NOMO-1 treated with DMSO at 0.1 percent for 48 hours (cell line): Measurements from ENCODE around the gene ABCG2.

Experiments used
- DNase-seq: peaks from one replicate; lab custom pipeline; 2025; ENCODE audit not compliant: unreplicated experiment; lab: John Stamatoyannopoulos, UW

ABCG2 gene

DNA sequence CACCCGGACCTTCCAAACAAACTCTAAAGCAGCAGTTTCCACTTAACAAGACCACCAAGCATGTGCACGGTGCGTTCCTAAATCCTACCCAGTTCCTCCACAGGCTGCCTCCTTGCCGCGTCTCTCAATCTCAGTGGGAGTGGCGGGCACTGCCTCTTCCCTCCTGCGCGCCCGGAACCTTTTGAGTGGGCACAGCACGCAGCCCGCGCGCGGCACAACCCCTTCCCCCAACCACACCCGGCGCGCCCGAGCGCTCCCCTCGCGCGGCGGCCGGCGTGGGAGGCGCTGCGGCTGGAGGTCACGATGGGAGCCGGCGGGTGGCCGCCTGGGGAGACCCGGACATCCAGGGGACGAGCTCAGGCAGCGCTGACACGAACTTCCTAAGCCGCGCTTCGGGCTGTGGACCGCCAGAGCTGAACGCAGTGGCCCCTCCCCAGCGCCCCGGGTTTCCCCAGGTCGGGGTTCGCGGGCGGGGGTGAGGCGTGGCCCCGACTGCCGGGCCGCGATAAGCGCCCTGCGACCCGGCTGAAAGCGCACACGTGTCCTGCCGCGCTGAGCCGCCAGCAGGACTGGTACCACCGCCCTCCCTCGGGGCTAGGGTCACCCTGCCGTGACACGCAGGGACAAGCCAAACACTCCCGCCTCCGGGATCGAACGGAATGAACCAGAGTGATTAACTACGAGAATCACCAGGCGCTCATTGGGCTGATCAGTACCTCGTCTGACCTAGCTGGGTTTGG lies at the start of gene ABCG2:
TSS of gene ABCG2 (minus strand) at position 151 of the 740 bp plus-strand sequence. CDS start 18,644 bp downstream, outside the sequence.
- no peak for DNase-seq

DNA sequence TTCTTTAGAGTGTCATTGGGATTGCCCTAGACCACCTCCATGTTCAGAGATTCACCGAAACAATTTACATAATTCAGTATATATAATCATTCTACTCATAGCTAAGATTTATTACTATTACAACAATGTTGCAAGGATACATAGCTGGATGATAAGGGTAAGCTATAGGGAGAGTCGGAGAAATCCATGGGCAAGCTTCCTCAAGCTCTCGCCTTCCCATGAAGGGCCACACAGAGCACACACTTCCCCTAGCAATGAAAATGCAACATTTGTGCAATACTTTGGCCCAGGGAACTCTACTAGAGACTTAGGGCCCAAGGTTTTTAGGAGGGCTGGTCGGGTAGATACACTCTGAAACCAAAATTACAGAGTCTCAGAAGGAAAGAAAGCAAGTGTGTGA lies 49.7 kb upstream of the ABCG2 start:
- no peak for DNase-seq

DNA sequence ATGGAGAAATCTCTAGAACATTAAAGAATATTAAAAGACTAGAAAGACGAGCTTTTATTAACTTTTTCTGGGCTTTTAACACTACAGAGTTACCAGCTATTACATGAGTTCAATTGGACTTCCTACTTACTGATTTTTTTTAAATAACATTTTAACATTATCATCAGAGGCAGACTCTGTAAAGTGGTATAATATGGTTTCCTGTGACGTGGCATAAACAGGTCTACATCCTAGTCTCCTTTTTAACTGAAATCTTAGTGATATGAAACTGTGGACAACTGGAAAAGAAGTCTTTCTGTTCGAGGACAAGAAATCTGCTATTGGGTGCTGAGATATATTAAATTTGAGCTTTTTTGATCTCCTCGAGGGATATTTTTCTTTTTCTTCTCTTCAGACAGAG lies 48.7 kb upstream of the ABCG2 start:
- DNase-seq = no peak

DNA sequence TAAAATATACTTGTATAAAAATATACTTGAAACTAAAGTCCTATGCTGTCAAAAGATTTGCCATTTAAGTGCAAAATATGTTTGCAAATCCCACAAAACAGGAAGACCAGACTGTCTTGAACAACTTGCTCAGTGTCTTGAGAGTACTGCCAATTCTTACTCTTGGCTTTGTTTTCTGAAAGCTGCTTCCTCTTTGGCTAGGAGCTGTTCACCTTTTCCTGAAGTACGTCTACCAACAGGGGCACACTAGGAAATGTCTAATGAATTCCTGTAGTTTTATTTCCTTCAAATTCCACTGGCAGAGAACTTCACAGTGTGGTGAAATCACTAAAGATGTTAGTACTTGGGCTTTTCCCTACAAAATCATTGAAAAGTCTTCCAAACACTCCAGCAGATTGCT lies 46.4 kb upstream of the ABCG2 start:
- no peak for DNase-seq

DNA sequence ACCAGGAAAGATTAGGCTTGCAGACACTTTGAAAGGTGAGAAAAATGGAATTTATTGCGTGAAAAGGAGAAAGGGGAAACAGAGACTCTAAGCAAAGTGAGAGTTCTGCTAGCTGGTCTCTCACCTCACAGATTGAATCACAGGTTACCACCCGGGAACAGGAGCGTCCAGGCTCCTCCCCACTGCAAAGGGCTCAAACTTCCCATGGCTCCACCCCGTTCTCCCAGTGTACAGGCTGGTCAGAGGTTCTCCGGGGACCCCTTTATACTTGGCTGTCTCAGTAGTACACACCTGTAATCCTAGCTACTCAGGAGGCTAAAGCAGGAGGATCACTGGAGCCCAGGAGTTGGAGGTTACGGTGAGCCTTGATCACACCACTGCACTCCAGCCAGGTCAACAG lies 44.0 kb upstream of the ABCG2 start:
- DNase-seq = no peak

- DNase-seq = no peak
Measured at GRCh38 chr4:88200186-88200585, 41.7 kb upstream of the ABCG2 start.

- no peak for DNase-seq
Measured at GRCh38 chr4:88196523-88197185, 38.2 kb upstream of the ABCG2 start.

GRCh38 chr4:88196013-88196365 lies 37.5 kb upstream of the ABCG2 start:
- no peak for DNase-seq

GRCh38 chr4:88195328-88196012 lies 37.0 kb upstream of the ABCG2 start:
- DNase-seq = no peak

DNA sequence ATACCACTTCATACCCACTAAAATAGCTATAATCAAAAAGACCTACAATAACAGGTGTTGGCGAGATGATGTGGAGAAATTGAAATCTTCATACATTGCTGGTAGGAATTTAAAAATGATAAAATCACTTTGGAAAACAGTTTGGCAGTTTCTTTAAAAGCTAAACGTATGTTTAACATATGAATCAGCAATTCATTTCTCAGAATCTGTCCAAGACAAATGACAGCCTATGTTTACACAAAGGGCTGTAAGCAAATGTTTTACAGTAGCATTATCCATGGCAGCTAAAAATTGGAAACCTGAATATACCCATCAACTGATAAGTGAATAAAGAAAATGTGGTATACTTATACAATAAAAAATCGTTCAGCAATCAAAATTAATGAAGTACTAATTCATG lies 33.0 kb upstream of the ABCG2 start:
- DNase-seq = no peak

- no peak for DNase-seq
Measured at GRCh38 chr4:88189881-88190585, 31.6 kb upstream of the ABCG2 start.

DNA sequence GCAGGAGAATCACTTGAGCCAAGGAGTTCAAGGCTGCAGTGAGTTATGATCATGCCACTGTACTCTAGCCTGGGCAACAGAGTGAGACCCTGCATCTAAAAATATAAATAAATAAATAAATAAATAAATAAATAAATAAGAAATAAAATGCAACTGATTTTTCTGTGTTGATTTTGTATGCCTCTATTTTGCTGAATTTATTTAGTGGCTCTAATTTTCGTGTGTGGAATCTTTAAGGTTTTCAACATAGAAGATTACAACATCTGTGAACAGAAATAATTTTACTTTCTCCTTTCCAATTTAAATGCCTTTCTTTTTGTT lies 30.9 kb upstream of the ABCG2 start:
- DNase-seq = no peak

GRCh38 chr4:88188738-88189417 lies 30.4 kb upstream of the ABCG2 start:
- no peak for DNase-seq

- no peak for DNase-seq
Measured at GRCh38 chr4:88187766-88188165, 29.3 kb upstream of the ABCG2 start.

- no peak for DNase-seq
Measured at GRCh38 chr4:88185906-88186305, 27.5 kb upstream of the ABCG2 start.

DNA sequence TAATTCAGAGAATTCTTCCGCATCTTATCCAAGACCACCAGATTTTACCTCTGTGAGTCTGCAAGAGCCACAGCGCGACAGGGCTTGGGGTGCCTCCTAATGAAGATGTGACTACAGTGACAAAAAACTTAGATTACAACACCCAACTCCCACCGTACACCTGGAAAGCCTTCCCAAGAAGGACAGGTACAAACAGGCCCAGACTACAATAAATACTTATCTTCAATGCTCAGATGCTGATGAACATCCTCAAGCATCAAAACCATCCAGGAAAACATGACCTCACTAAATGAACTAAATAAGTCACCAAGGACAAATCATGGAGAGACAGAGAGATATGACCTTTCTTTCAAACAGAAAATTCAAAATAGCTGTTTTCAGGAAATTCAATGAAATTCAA lies 20.8 kb upstream of the ABCG2 start:
- DNase-seq = no peak

GRCh38 chr4:88178626-88179231 lies 20.3 kb upstream of the ABCG2 start:
- no peak for DNase-seq

DNA sequence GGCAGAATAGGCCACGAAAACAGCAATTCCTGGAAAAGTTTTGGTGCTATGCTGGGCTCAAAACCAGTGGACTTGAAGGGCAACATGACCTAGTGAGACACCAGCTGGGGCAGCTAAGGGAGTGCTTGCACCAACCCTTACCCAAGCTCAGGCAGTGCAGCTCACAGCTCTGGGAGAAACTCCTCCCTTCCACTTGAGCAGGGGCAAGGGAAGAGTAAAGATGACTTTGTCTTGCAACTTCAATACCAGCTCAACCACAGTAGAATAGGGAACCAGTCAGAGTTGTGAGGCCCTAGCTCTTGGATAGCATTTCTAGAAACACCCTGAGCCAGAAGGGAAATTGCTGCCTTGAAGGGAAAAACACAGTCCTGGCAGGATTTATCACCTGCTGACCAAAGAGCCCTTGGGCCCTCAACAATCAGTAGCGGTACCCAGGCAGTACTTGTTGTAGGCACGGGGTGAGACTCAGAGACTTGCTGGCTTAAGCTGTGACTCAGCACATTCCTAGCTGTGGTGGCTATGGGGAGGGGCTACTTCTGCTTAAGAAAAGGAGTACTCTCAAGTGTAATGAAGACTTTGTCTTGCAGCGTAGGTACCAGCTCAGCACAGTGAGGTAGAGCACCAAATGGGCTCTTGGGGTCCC lies 19.7 kb upstream of the ABCG2 start:
- DNase-seq = peak; percentile 92

- no peak for DNase-seq
Measured at GRCh38 chr4:88172987-88173386, 14.5 kb upstream of the ABCG2 start.

DNA sequence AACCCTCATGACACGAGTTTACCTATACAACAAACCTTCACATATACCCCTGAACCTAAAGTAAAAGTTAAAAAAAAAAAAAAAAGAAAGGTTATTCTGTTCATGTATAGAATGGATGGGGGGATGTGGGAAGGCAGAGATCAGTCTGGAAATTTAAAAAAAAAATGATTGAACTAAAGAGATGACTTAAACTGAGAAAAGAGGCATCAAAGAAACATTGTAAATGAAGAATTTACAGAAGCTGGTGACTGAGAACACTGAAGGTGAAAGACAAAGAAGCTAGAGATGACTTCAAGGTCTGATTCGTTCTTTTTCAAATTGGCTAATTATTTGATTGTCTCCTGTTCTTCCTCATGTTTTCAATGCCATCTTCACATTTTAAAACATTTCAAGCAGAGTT lies 12.8 kb upstream of the ABCG2 start:
- DNase-seq = no peak
